GM19238 (cell line): Measurements from ENCODE around the gene HHIPL2.

Source experiments
- DNase-seq: peaks from one replicate; pipeline ENCODE4 v3.0.0; 2011; ENCODE audit warnings: low spot score; ENCODE audit not compliant: insufficient read length

HHIPL2 gene

GRCh38 chr1:222547944-222548671 is at the start of gene HHIPL2:
HHIPL2 (minus strand) TSS chr1:222548104; CDS start chr1:222548044, 60 bp downstream.
- no peak for DNase-seq

GRCh38 chr1:222596696-222597095 is 48.8 kb upstream of the HHIPL2 start:
- DNase-seq = no peak

GRCh38 chr1:222594789-222595188 is 46.9 kb upstream of the HHIPL2 start:
- DNase-seq = no peak

- no peak for DNase-seq
These were observed 44.3 kb upstream of the HHIPL2 start for GRCh38 chr1:222592171-222592570.

GRCh38 chr1:222589462-222590302 is 41.8 kb upstream of the HHIPL2 start, which contains the start of gene TAF1A:
TAF1A (minus strand) TSS chr1:222589933.
- DNase-seq = peak; percentile 66

GRCh38 chr1:222588135-222588534 is 40.2 kb upstream of the HHIPL2 start:
- DNase-seq = no peak

- no peak for DNase-seq
These were observed 38.9 kb upstream of the HHIPL2 start for GRCh38 chr1:222586842-222587241.

GRCh38 chr1:222583079-222583478 is 35.2 kb upstream of the HHIPL2 start:
- peak; percentile 20 for DNase-seq

GRCh38 chr1:222582099-222582774 is 34.3 kb upstream of the HHIPL2 start:
- no peak for DNase-seq

GRCh38 chr1:222579316-222579715 is 31.4 kb upstream of the HHIPL2 start:
- DNase-seq = no peak

- no peak for DNase-seq
These were observed 22.9 kb upstream of the HHIPL2 start for GRCh38 chr1:222570837-222571236.

- no peak for DNase-seq
These were observed 13.8 kb upstream of the HHIPL2 start for GRCh38 chr1:222561656-222562055.

GRCh38 chr1:222557574-222557973 is 9.7 kb upstream of the HHIPL2 start:
- DNase-seq = no peak

- no peak for DNase-seq
These were observed 9.2 kb upstream of the HHIPL2 start for GRCh38 chr1:222557148-222557547.

- DNase-seq = no peak
These were observed 8.2 kb upstream of the HHIPL2 start for GRCh38 chr1:222555992-222556615.

- DNase-seq = no peak
These were observed 6.3 kb upstream of the HHIPL2 start for GRCh38 chr1:222554177-222554576.

- no peak for DNase-seq
These were observed 5.0 kb upstream of the HHIPL2 start for GRCh38 chr1:222552882-222553281.

GRCh38 chr1:222547260-222547614 is 667 bp downstream of the HHIPL2 start:
- DNase-seq = no peak

- no peak for DNase-seq
These were observed 1.2 kb downstream of the HHIPL2 start for GRCh38 chr1:222546548-222547259.

GRCh38 chr1:222546091-222546490 is 1.8 kb downstream of the HHIPL2 start:
- DNase-seq = no peak

- DNase-seq = no peak
These were observed 4.1 kb downstream of the HHIPL2 start for GRCh38 chr1:222543817-222544216.
